HCT116 (cell line): Measurements from ENCODE around the gene RGS11. TPM values are rescaled to one million over a fixed set of nuclear protein-coding genes. Genes with fewer than 3 reads are reported as not detected.

ENCODE experiments used
- ATAC-seq: fragments of 200-7000 bp; cut with Tn5 transposase; 2 replicates; pipeline ENCODE4 v1.9.1; 2020; ENCODE audit warnings: mild to moderate bottlenecking, moderate library complexity
- BruUV-seq: library from RNA; stranded (reverse); fragments of 400-500 nt; replicated peaks from 2 replicates; lab custom pipeline; 2021; lab: Mats Ljungman, UMichigan
- CTCF ChIA-PET: fragments of 300-600 bp; sonication (Branson Sonifier 250); formaldehyde crosslinking; loops from one replicate; lab custom pipeline; 2021; ENCODE audit warnings: antibody characterized with exemption; lab: Charles Lee
- POLR2A ChIA-PET: fragments of 300-600, 350-600 bp; sonication (Branson Sonifier 250); formaldehyde crosslinking; loops from one replicate; lab custom pipeline; 2021; ENCODE audit warnings: antibody characterized with exemption; lab: Charles Lee
- RAD21 ChIA-PET, 2 experiments: fragments of 300-600 bp; sonication (Branson Sonifier 250); formaldehyde crosslinking; loops; one replicate each; lab custom pipeline; 2023; ENCODE audit warnings: low total read pairs in 2 of 2; ENCODE audit not compliant: uncharacterized antibody in 2 of 2, unreplicated experiment in 2 of 2, low non-redundant PET in 1 of 2; lab: Charles Lee
- DNase-seq: peaks from one replicate; pipeline ENCODE4 v3.0.0-alpha.2; 2010; ENCODE audit warnings: low read depth, low spot score
- H2AFZ ChIP-seq: fragments of 200-600 bp; shearing (Covaris generic), sonication (generic); 2 replicates; pipeline ENCODE4 v1.6.1; 2017; ENCODE audit warnings: low read depth, mixed run types, mixed read lengths, antibody characterized with exemption, low read length; ENCODE audit not compliant: poor library complexity, severe bottlenecking
- H3K27ac ChIP-seq: 2 replicates; pipeline ENCODE4 v1.5.1; 2012; ENCODE audit warnings: low read depth, low read length
- H3K27me3 ChIP-seq: fragments of 200-600 bp; sonication (generic); 2 replicates; pipeline ENCODE4 v1.6.1; 2016; ENCODE audit warnings: mixed run types, low read length, mixed read lengths; ENCODE audit not compliant: insufficient read depth
- H3K36me3 ChIP-seq, 2 experiments: fragments of 200-500 bp in 1 of 2; fragments of 200-600 bp in 1 of 2; sonication (Bioruptor generic) in 1 of 2; sonication (generic) in 1 of 2; 2 replicates each; pipeline versions ENCODE4 v1.5.1 to v1.6.1; 2014 to 2016; ENCODE audit warnings: low read length in 2 of 2, inconsistent platforms in 1 of 2, mixed read lengths in 1 of 2, mixed run types in 1 of 2; ENCODE audit not compliant: insufficient read depth in 2 of 2, control insufficient read depth in 1 of 2
- H3K4me1 ChIP-seq, 2 experiments: fragments of 200-600 bp in 1 of 2; sonication (generic) in 1 of 2; 2 replicates each; pipeline versions ENCODE4 v1.5.1 to v1.6.1; 2012 to 2017; ENCODE audit warnings: low read length in 2 of 2, inconsistent platforms in 1 of 2, mild to moderate bottlenecking in 1 of 2, mixed read lengths in 1 of 2, mixed run types in 1 of 2, moderate library complexity in 1 of 2; ENCODE audit not compliant: insufficient read depth in 2 of 2, control insufficient read depth in 1 of 2
- H3K4me2 ChIP-seq: fragments of 200-600 bp; sonication (generic); 2 replicates; pipeline ENCODE4 v1.6.1; 2017; ENCODE audit warnings: mixed run types, low read length, mixed read lengths
- H3K4me3 ChIP-seq, 2 experiments: fragments of 200-600 bp in 1 of 2; sonication (generic) in 1 of 2; replicated peaks in 1 of 2; 2 replicates each; pipeline ENCODE4 v1.5.1; 2011 to 2016; ENCODE audit warnings: low read length in 2 of 2, control low read depth in 1 of 2, low read depth in 1 of 2, mild to moderate bottlenecking in 1 of 2, mixed read lengths in 1 of 2, mixed run types in 1 of 2
- H3K79me2 ChIP-seq: fragments of 200-600 bp; sonication (generic); 2 replicates; pipeline ENCODE4 v1.6.1; 2017; ENCODE audit warnings: mild to moderate bottlenecking, mixed run types, low read length, moderate library complexity, mixed read lengths; ENCODE audit not compliant: insufficient read depth
- H3K9ac ChIP-seq: fragments of 200-600 bp; sonication (generic); 2 replicates; pipeline ENCODE4 v1.6.1; 2016; ENCODE audit warnings: low read length, mixed read lengths
- H3K9me2 ChIP-seq: fragments of 200-600 bp; sonication (generic), shearing (Covaris generic); 2 replicates; pipeline ENCODE4 v1.6.1; 2017; ENCODE audit warnings: mixed run types, mild to moderate bottlenecking, moderate library complexity; ENCODE audit not compliant: insufficient read depth
- H3K9me3 ChIP-seq, 2 experiments: fragments of 200-500 bp in 1 of 2; fragments of 200-600 bp in 1 of 2; sonication (Bioruptor generic) in 1 of 2; sonication (generic) in 1 of 2; 2 replicates each; pipeline ENCODE4 v1.6.1; 2014 to 2017; ENCODE audit warnings: low read length in 2 of 2, mixed read lengths in 2 of 2, inconsistent platforms in 1 of 2, low read depth in 1 of 2, mild to moderate bottlenecking in 1 of 2, mixed run types in 1 of 2, moderate library complexity in 1 of 2; ENCODE audit not compliant: control insufficient read depth in 1 of 2, insufficient read depth in 1 of 2
- H4K20me1 ChIP-seq: fragments of 200-600 bp; sonication (generic), shearing (Covaris generic); 2 replicates; pipeline ENCODE4 v1.6.1; 2017; ENCODE audit warnings: mixed run types, mild to moderate bottlenecking, moderate library complexity; ENCODE audit not compliant: insufficient read depth
- ATF3 ChIP-seq: IDR thresholded peaks from 2 replicates; pipeline ENCODE4 v1.6.1; 2012
- CTCF ChIP-seq, 3 experiments: fragments of 200-600 bp in 1 of 3; sonication (generic) in 1 of 3; IDR thresholded peaks in 2 of 3; conservative IDR thresholded peaks in 1 of 3; 2 replicates each; pipeline ENCODE4 v1.5.1; 2012 to 2017; ENCODE audit warnings: low read depth in 2 of 3, low read length in 2 of 3, antibody characterized with exemption in 1 of 3, borderline replicate concordance in 1 of 3, control low read depth in 1 of 3, mild to moderate bottlenecking in 1 of 3, mixed read lengths in 1 of 3, mixed run types in 1 of 3, moderate library complexity in 1 of 3; ENCODE audit not compliant: insufficient read depth in 1 of 3
- EGR1 ChIP-seq: IDR thresholded peaks from 2 replicates; pipeline ENCODE4 v1.6.1; 2012; ENCODE audit warnings: low read depth
- EZH2phosphoT487 ChIP-seq: fragments of 200-600 bp; IDR thresholded peaks from 2 replicates; pipeline ENCODE4 v1.6.1; 2018; ENCODE audit warnings: antibody characterized with exemption, borderline replicate concordance
- FOSL1 ChIP-seq: IDR thresholded peaks from 2 replicates; pipeline ENCODE4 v1.6.1; 2012; ENCODE audit warnings: low read depth
- MAX ChIP-seq: IDR thresholded peaks from 2 replicates; pipeline ENCODE4 v1.6.1; 2012
- POLR2A ChIP-seq: IDR thresholded peaks from 2 replicates; pipeline ENCODE4 v1.7.0; 2011; ENCODE audit warnings: borderline replicate concordance; ENCODE audit not compliant: insufficient read depth, insufficient read length; ENCODE audit errors: extremely low read depth
- SIN3A ChIP-seq: IDR thresholded peaks from 2 replicates; pipeline ENCODE4 v1.6.1; 2012; ENCODE audit warnings: low read depth
- SRF ChIP-seq: IDR thresholded peaks from 2 replicates; pipeline ENCODE4 v1.6.1; 2012; ENCODE audit warnings: low read depth
- YY1 ChIP-seq: IDR thresholded peaks from 2 replicates; pipeline ENCODE4 v1.6.1; 2011; ENCODE audit warnings: low read length, low read depth, moderate library complexity, mild to moderate bottlenecking; ENCODE audit not compliant: insufficient replicate concordance; ENCODE audit errors: extremely low read depth
- ZNF274 ChIP-seq: fragments of 200-500 bp; sonication (Bioruptor generic); IDR thresholded peaks from 2 replicates; pipeline ENCODE4 v1.6.1; 2014; ENCODE audit warnings: mild to moderate bottlenecking, low read depth, low read length, inconsistent platforms
- intact Hi-C: fragments of 100-400 bp; cut with micrococcal nuclease; formaldehyde crosslinking; loops from 2 replicates; pipeline ENCODE4 v1.10.0; 2022
- total RNA-seq: library from RNA; stranded (reverse); gene quantifications from one replicate; pipeline ENCODE4 v1.2.1, GENCODE V29; 2021; ENCODE audit not compliant: unreplicated experiment
- TF ChIP-seq, protein P1 (sequence below): IDR thresholded peaks from 2 replicates; pipeline ENCODE4 v1.6.1; 2011; ENCODE audit warnings: mild to moderate bottlenecking, low read length, moderate library complexity; ENCODE audit not compliant: insufficient replicate concordance; ENCODE audit errors: extremely low read depth

The RGS11 gene
- total RNA-seq, 1 experiment from 2014 or later: not detected

DNA sequence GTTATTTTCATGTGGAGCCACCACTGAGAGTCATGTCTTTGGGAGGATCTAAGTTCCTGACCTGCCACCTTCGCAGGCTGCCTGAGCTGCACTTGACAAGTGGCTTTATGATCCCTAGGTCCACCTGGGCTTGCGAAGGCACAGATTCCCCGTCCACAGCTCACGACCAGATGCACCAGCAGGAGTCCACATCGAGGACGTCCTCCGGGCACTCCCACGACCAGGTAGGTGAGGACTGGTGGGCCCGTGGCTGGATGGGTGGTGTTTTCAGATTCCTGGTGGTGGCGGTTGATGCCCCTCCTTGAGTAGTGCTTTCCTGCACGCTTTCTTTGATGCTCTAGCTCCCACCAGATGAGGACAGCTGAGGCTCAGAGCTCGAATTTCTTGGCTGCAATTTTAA, 26.3 kb downstream of the RGS11 start:
- Histone ChIP-seq H3K79me2 (no peaks in the 10 kb centered on the region), H3K4me1 (no peaks in the 10 kb centered on the region; a peak in 1 of 4 replicates), H3K27me3 (no peaks in the 10 kb centered on the region), H3K4me3 (no peak overlapping the region), H3K27ac (no peak overlapping the region), H3K36me3 (no peaks in the 10 kb centered on the region), H3K9ac (no peak overlapping the region), H3K9me2 (no peaks in the 10 kb centered on the region), H4K20me1 (no peaks in the 10 kb centered on the region), H2AFZ (no peak overlapping the region), H3K9me3 (no peaks in the 10 kb centered on the region), H3K4me2 (no peak overlapping the region)
- DNase-seq: no peak
- CTCF ChIA-PET: no interaction called here
- RAD21 ChIA-PET: no interaction called here
- no peak for ATAC-seq
- intact Hi-C loops: no loop called here
- POLR2A ChIA-PET: no interaction called here
- TF ChIP-seq, protein P1, sequence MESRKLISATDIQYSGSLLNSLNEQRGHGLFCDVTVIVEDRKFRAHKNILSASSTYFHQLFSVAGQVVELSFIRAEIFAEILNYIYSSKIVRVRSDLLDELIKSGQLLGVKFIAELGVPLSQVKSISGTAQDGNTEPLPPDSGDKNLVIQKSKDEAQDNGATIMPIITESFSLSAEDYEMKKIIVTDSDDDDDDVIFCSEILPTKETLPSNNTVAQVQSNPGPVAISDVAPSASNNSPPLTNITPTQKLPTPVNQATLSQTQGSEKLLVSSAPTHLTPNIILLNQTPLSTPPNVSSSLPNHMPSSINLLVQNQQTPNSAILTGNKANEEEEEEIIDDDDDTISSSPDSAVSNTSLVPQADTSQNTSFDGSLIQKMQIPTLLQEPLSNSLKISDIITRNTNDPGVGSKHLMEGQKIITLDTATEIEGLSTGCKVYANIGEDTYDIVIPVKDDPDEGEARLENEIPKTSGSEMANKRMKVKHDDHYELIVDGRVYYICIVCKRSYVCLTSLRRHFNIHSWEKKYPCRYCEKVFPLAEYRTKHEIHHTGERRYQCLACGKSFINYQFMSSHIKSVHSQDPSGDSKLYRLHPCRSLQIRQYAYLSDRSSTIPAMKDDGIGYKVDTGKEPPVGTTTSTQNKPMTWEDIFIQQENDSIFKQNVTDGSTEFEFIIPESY: no peak
- TF ChIP-seq MAX (no peak), ATF3 (no peak), SRF (no peak), ZNF274 (no peak), FOSL1 (no peak), EGR1 (no peak), POLR2A (no peak), EZH2phosphoT487 (no peak), CTCF (IDR thresholded peaks at IDR 0.05 in 2 of 3, conservative IDR thresholded peaks at IDR 0.05 in 1 of 3; ENCODE audit: borderline replicate concordance in 1 of 3, insufficient read depth in 1 of 3, low read depth in 2 of 3, low read length in 2 of 3) (no peak), SIN3A (no peak), YY1 (no peak)
- no TSS peak for BruUV-seq
